Upper lobe of left lung (tissue), 6 donors: ENCODE data around the gene SFTA2. TPM values are rescaled to one million over a fixed set of nuclear protein-coding genes. Genes with fewer than 3 reads are reported as not detected.

ENCODE experiments used
- ATAC-seq, 2 donors: fragments of 200-7000 bp; cut with Tn5 transposase; one replicate each; pipeline ENCODE4 v1.9.1; 2022; ENCODE audit warnings: mild to moderate bottlenecking in 2 of 2, moderate library complexity in 2 of 2; ENCODE audit not compliant: low FRiP score in 2 of 2
- DNase-seq, 2 donors: peaks; one replicate each; pipeline ENCODE4 v3.0.0-alpha.2; 2019 to 2020
- H3K27ac ChIP-seq, 4 donors: fragments of 200-600 bp; sonication (generic); one replicate each; pipeline ENCODE4 v1.5.1; 2016 to 2019
- H3K27me3 ChIP-seq, 4 donors: fragments of 200-600 bp; sonication (generic); one replicate each; pipeline ENCODE4 v1.5.1; 2017 to 2019
- H3K36me3 ChIP-seq, 4 donors: fragments of 200-600 bp; sonication (generic); one replicate each; pipeline ENCODE4 v1.5.1; 2016 to 2019
- H3K4me1 ChIP-seq, 4 donors: fragments of 200-600 bp; sonication (generic); one replicate each; pipeline ENCODE4 v1.5.1; 2018 to 2019
- H3K4me3 ChIP-seq, 4 donors: fragments of 200-600 bp; sonication (generic); one replicate each; pipeline ENCODE4 v1.5.1; 2017 to 2019; ENCODE audit warnings: mild to moderate bottlenecking in 2 of 4, moderate library complexity in 1 of 4
- H3K9me3 ChIP-seq, 4 donors: fragments of 200-600 bp; sonication (generic); one replicate each; pipeline ENCODE4 v1.5.1; 2018 to 2019
- EP300 ChIP-seq, 4 donors: sonication (generic); formaldehyde crosslinking; IDR thresholded peaks; one replicate each; pipeline ENCODE4 v1.5.1; 2017; ENCODE audit warnings: antibody characterized with exemption in 4 of 4, control low read depth in 2 of 4
- POLR2A ChIP-seq, 4 donors: fragments of 450-650 bp; IDR thresholded peaks; one replicate each; pipeline ENCODE4 v1.5.1; 2016 to 2017; ENCODE audit warnings: antibody characterized with exemption in 4 of 4, mild to moderate bottlenecking in 2 of 4
- POLR2AphosphoS5 ChIP-seq, 2 donors: sonication (generic); formaldehyde crosslinking; IDR thresholded peaks; one replicate each; pipeline ENCODE4 v1.5.1; 2017; ENCODE audit warnings: antibody characterized with exemption in 2 of 2
- WGBS, 2 donors: methylation state at CpG; one replicate each; pipeline ENCODE4 v1.1.5; 2017 to 2018; 5-methylcytosine and 5-hydroxymethylcytosine counted together
- total RNA-seq, 6 donors: library from RNA; depleted of rRNA in 4 of 6; stranded (reverse); fragments of >200 nt in 4 of 6; gene quantifications; one replicate each; pipeline versions ENCODE4 v1.1.0 to v1.2.1, GENCODE V29; 2016 to 2021
- TF ChIP-seq, protein P1 (sequence below), 6 experiments: fragments of 450-650 bp in 4 of 6; fragments of 200-600 bp in 2 of 6; sonication (generic) in 2 of 6; IDR thresholded peaks; one replicate each; pipeline ENCODE4 v1.5.1; 2016 to 2019; ENCODE audit warnings: antibody characterized with exemption in 6 of 6
- donor health status: DM: no; HTN: no; CAD: no; lungs with moderate emphysema.
- donor health status: DM: no; HTN: yes; CAD: no; lungs with severe emphysema.

SFTA2 gene
- total RNA-seq, 6 donors from 2014 or later = 80.7 to 511 (median 229) TPM

- H3K27ac ChIP-seq = no peak overlapping the region
- no peak for TF ChIP-seq POLR2AphosphoS5 (IDR thresholded peaks at IDR 0.05)
- TF ChIP-seq, protein P1, sequence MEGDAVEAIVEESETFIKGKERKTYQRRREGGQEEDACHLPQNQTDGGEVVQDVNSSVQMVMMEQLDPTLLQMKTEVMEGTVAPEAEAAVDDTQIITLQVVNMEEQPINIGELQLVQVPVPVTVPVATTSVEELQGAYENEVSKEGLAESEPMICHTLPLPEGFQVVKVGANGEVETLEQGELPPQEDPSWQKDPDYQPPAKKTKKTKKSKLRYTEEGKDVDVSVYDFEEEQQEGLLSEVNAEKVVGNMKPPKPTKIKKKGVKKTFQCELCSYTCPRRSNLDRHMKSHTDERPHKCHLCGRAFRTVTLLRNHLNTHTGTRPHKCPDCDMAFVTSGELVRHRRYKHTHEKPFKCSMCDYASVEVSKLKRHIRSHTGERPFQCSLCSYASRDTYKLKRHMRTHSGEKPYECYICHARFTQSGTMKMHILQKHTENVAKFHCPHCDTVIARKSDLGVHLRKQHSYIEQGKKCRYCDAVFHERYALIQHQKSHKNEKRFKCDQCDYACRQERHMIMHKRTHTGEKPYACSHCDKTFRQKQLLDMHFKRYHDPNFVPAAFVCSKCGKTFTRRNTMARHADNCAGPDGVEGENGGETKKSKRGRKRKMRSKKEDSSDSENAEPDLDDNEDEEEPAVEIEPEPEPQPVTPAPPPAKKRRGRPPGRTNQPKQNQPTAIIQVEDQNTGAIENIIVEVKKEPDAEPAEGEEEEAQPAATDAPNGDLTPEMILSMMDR (IDR thresholded peaks at IDR 0.05) = no peak
- TF ChIP-seq POLR2A (IDR thresholded peaks at IDR 0.05) = no peak
- TF ChIP-seq EP300 (IDR thresholded peaks at IDR 0.05) = no peak
- peaks cover 0 to 15% (median 3%) of the 10 kb centered on the region in 4 donors for H3K4me1 ChIP-seq
Observed at GRCh38 chr6:30962716-30963115, 30.7 kb upstream of the SFTA2 start.

DNA sequence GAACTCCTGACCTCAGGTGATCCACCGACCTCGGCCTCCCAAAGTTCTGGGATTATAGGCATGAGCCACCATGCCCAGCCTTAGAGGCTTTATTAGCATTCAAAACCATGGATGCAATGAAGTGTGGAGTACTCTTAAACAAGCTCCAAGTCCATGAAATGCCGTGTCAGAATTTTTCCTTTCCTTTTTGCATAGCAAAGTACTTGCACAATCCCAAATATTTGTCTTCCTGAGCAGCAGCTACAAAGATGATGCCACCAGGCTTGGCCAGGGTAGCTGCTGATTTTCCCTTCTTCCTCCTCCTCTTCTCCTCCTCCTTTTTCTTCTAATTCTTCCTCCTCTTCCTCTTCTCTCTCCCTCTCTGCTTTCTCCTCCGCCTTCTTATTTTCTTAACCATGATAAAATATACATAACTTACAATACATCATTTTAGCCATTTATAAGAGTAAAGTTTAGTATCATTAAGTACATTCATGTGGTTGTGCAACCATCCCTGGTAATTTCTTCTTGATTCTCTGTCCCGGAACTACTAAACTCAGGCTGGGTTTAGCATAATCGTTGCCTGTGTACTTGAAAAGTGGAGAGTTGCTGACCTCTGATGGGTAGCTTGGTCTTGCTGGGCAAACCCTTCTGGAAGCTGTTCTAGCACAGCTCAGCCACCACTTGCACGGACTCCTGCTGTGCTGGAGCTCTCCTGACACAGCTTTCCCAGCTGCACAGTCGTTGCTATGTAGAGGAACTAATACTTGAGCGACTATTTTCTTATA is 29.1 kb upstream of the SFTA2 start:
- Histone ChIP-seq H3K9me3 (no peaks in the 10 kb centered on the region), H3K4me1 (peaks cover 1 to 20% (median 7%) of the 10 kb centered on the region in 4 donors), H3K27ac (peak overlapping the region; percentile 11 to 43 (median 34)), H3K27me3 (no peaks in the 10 kb centered on the region), H3K4me3 (no peak overlapping the region), H3K36me3 (no peaks in the 10 kb centered on the region)
- 55 to 62% methylated on average over 9 of the region's 9 CpGs for WGBS, 2 donors
- ATAC-seq (peak; percentile 49 to 68), DNase-seq (peak in 1 of 2 donors; percentile 73)
- TF ChIP-seq POLR2AphosphoS5 (IDR thresholded peaks at IDR 0.05) (no peak), POLR2A (IDR thresholded peaks at IDR 0.05) (no peak), EP300 (IDR thresholded peaks at IDR 0.05) (no peak)

More at GRCh38 chr6:30962716-30963115, 30.7 kb upstream of the SFTA2 start:
- no peaks in the 10 kb centered on the region for H3K27me3 ChIP-seq
- DNase-seq (no peak), ATAC-seq (no peak)
- H3K4me3 ChIP-seq = no peak overlapping the region
- no peaks in the 10 kb centered on the region for H3K9me3 ChIP-seq
- H3K36me3 ChIP-seq = no peaks in the 10 kb centered on the region

DNA sequence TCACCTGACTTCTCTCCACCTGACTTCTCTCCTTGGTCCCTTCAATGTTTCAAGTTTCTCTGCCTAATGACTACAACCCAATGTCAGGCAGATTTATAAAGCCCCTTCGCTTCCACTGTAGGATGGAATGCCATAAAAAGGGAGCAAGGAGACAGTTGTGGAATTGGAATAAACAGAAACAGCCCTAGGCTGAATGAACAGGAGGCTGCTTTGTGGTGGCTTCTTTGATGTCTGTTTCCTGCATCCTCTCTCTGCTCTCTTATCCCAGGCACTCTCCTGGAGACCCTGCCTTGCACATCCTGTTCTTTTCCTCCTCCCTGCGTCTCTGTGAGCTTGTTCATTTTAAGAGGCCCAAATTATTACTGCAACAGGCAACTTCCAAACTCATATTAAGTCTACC is 25.7 kb upstream of the SFTA2 start:
- H3K4me3 ChIP-seq = no peak overlapping the region
- H3K27me3 ChIP-seq = no peaks in the 10 kb centered on the region
- H3K27ac ChIP-seq = no peak overlapping the region
- H3K9me3 ChIP-seq = no peaks in the 10 kb centered on the region
- peaks cover 12 to 32% (median 21%) of the 10 kb centered on the region in 4 donors for H3K4me1 ChIP-seq
- no peak for ATAC-seq
- 76 to 87% methylated on average over 2 of the region's 2 CpGs for WGBS, 2 donors
- no peak for DNase-seq
- no peak for TF ChIP-seq POLR2AphosphoS5 (IDR thresholded peaks at IDR 0.05)
- no peak for TF ChIP-seq EP300 (IDR thresholded peaks at IDR 0.05)
- TF ChIP-seq, protein P1 (IDR thresholded peaks at IDR 0.05) = no peak
- TF ChIP-seq POLR2A (IDR thresholded peaks at IDR 0.05) = no peak
- H3K36me3 ChIP-seq = no peaks in the 10 kb centered on the region

- Histone ChIP-seq H3K27me3 (no peaks in the 10 kb centered on the region), H3K27ac (peak overlapping the region; percentile 31 to 84 (median 80)), H3K4me3 (peak overlapping the region; percentile 19 to 56 (median 45)), H3K36me3 (no peaks in the 10 kb centered on the region), H3K4me1 (peaks cover 12 to 20% (median 17%) of the 10 kb centered on the region in 4 donors), H3K9me3 (no peaks in the 10 kb centered on the region)
- ATAC-seq (peak; percentile 92), DNase-seq (peak; percentile 71 to 93)
- WGBS, 2 donors = 4 to 5% methylated on average over 15 to 38 of the region's 46 CpGs
- TF ChIP-seq EP300 (IDR thresholded peaks at IDR 0.05) = no peak
- peak in 1 of 4 donors; percentile 60 for TF ChIP-seq POLR2A (IDR thresholded peaks at IDR 0.05)
Observed at GRCh38 chr6:30955367-30956042, 23.5 kb upstream of the SFTA2 start.

DNA sequence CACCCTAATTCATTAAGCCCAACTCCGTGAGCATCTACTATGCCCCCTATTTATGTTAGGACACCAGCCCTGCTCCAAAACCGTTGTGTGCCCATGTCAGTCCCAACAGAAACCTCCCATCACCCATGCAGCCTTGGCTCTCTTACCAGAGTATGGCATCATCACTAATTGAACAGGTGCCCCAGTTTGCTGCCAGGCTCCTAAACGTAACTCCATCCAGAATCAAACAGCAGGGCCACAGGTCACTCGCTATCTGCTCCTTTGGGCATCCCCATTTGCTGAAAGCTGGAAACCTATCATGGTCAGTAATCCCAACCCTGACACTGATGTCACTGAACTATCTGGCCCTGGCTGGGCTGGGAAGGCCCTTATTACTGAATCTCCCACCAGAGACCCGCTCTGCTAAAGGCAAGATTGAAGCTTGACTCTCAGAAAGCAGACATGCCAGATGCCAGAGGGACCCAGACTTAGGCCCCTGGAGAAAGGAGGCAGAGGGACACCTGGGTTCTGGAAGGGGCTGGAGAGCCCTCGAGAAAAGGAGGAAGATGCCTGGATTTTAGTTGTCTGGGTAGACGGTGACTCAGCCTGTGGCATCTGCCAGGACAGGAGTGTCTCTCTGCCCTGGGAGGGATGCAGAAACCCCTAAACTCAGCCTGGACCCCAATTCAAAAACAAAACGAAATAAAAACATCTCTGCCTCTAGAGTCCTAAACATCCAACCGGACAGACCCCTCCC is 22.8 kb upstream of the SFTA2 start:
- Histone ChIP-seq H3K4me1 (peaks cover 12 to 20% (median 17%) of the 10 kb centered on the region in 4 donors), H3K27me3 (no peaks in the 10 kb centered on the region), H3K27ac (peak overlapping the region; percentile 31 to 84 (median 80)), H3K9me3 (no peaks in the 10 kb centered on the region), H3K4me3 (peak overlapping the region in 3 of 4 donors; percentile 38 to 56 (median 52)), H3K36me3 (no peaks in the 10 kb centered on the region)
- TF ChIP-seq, protein P1 (IDR thresholded peaks at IDR 0.05) = no peak
- no peak for TF ChIP-seq POLR2A (IDR thresholded peaks at IDR 0.05)
- no peak for TF ChIP-seq EP300 (IDR thresholded peaks at IDR 0.05)
- no peak for TF ChIP-seq POLR2AphosphoS5 (IDR thresholded peaks at IDR 0.05)
- peak in 1 of 2 donors; percentile 34 for ATAC-seq
- WGBS, 2 donors = 61 to 65% methylated on average over 9 of the region's 9 CpGs
- DNase-seq = no peak
